ENCODE results near the gene SLC25A18. TPM values are rescaled to one million over a fixed set of nuclear protein-coding genes. Genes with fewer than 3 reads are reported as not detected.

SLC25A18 gene
- polyA plus RNA-seq, 5 donors, result 0.29 to 0.64 (median 0.40) TPM

DNA sequence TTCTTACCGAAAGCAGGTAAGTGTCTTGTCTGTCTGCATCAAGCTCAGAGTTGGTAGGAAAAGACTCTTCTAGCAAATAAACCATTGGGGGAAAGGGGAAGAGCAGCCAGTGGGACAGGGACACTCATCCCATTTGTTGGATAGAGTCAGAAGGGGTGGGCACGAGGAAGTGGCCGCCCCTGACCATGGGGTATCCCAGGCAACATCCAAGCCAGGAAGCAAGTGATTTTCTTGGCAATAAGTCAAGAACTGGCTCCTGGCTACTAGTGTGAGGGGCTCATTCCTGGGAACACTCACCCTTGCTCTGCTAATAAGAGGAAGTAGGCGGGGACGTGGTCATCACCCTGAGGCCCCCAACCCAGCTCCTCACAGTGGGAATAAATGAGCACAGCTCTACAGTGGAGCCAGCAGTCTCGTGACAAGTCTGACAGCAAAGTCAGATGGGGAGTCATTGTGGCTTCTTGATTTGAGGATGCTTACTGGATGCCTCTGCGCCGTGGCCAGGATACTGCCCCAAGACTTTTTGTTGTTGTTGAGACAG lies 6.7 kb downstream of the SLC25A18 start:
- DNase-seq, result peak in 1 of 2 donors; percentile 18

DNA sequence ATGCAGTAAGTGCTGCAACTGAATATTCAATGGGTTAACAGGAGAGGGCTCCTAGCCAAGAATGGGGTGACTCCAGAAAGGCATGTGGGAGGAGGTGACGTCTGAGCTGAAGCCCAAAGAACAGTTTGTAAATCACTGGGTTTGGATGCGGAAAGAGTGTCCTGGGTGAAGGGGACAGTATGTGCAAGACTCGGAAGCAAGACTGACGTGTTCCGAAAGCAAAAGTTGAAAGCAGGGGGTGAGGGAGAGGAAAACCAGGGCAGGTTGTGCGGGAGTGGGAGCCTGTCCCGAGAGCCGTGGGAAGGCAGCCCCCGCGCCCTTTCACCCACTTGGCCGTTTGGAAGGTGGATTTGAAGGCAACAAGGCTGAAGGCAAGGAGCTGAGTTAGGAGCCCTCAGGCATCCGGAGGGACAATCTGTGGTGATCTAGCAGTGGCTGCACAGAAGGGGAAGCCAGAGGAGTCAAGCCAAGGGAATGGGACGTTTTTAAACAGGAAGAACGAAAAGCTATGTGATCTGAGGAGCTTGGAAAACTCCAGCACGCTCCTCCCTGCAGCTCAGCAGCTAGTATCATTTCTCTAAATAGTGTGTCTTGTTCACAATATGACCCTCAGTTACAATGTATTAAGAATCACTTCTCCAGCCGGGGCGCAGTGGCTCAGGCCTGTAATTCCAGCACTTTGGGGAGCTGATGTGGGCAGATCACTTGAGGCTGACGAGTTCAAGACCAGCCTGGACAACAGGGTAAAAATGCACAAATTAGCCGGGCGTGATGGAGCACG lies 7.7 kb downstream of the SLC25A18 start:
- DNase-seq, result peak; percentile 63 to 71

DNA sequence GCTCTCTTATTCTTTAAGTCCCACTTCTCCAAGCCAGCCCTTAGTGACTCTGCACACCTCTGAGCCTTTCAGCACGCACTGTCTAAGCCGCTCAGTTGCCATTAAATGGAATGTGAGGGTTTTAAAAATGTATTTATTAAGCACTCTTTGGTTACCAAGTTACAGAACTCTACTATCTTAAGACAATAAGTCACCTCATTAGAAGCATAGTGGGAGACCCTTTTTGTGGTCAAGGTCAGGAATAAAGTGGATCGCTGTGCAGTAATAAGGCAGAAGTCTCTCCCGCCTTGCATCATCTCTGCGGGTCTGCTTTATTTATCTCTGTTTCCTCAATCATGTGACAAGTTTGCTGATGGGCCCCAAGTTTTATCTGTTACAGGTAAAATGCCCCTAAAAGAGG lies 11.9 kb downstream of the SLC25A18 start:
- DNase-seq, result no peak

DNA sequence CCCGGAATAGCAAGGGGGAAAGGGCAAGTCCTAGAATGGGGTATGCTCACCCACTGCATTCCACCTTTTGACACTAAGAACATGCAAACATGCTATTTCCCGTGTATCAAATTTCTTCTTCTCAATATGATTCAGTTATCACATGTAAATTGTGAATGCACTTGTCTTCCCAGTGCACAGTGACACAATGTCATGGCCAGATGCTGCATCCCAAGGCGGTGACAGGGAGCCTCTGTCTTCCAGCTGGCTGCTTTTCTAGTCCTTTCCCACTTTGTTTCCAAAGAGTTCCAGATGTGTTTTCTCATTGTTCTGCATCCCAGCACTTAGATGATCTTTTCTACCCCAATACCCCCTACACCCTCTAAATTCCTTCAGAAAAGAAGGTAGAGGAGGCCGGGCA lies 12.4 kb downstream of the SLC25A18 start:
- no peak for DNase-seq

DNA sequence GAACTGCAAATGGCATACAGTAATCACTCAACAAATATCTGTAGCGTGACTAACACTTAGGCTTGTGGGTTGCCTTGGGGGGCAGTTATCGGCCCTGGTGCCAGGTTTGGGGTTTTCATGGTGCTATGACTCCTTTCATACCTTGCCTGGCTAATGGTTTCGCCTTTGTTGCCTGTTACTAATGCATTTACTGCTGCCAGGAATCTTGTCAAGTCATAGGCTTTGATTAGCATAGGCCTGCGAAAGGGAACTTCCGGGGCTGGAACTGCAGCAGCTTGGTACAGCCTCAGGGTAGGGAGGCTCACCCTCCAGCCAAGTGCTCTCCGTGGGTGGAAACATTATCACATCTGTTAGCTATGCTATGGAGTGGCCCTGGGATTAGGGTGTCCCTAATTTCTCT lies 13.2 kb downstream of the SLC25A18 start:
- DNase-seq, result no peak

DNA sequence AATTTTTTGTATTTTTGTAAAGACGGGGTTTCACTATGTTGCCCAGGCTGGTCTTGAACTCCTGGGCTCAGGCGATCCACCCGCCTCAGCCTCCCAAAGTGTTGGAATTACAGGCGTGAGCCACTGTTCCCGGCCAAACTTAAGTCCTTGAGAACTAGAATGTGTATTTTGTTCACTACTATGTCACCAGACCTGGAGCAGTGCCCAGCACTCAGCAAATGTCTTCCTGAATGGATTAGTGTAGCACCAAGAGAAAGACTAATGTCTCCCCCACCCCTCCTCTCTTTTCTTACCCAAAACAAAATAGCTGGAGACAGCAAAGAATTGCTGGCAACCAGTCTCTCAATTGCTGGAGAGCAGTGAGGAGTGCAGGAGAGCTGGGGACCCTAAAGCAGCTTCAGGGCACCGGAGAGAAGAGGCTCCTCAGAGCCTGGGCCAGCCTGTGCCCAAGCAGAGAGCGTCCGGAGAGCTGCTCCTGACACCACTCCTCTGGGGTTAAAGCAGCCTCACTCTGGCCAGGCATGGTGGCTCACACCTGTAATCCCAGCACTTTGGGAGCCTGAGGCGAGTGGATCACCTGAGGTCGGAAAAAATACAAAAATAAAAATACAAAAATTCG lies 14.9 kb downstream of the SLC25A18 start:
- peak; percentile 51 to 55 for DNase-seq

DNA sequence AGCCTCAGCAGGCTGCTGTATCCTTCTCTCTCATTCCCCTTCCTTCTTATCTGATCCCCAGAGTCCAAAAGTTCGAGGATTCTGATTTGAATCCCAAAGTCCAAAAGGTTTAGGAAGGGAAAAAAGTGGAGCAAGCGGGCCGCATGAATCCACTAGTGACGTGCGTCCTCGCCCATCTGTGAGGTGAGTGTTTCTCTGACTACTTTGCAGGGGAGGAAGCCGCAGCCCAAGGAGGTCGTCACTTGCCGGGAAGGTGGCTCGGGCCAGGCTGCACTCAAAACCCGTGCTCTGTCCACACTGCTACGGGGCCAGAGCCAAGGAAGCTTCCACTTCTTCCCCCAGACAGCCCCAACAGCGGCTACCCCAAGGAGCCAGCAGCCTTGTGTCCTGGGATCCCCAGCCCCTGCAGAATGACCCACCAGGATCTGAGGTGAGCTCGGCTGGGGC lies 16.3 kb downstream of the SLC25A18 start:
- DNase-seq, result no peak

DNA sequence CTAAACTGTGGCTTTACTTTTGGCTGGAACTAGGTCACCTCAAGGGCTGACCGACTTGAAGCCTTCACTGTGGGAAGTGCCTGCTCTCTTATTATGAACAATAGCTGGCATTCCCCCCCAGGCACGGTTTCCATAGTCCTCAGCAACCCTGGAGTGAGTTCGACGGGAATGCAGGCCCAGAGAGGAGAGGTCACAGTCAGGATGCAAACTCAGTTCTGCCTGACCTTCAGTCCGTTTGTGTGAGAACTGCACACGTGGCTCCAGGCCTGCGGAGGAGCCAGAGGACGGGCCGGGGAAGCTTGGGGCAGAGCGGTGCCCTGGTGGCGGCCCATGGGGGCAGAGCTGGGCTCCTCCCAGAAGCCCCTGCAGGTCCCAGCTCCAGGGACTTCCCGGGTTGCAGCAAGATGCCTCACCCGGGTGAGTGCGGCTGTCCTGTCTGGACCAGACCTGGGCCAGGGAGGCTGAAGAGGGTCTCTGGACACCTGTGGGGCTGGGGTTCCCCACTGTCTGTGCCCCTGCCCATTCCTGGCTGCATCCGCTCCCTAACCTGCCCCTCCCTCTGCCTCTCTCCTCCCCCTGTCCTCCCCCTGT lies 17.2 kb downstream of the SLC25A18 start:
- DNase-seq, result no peak

DNA sequence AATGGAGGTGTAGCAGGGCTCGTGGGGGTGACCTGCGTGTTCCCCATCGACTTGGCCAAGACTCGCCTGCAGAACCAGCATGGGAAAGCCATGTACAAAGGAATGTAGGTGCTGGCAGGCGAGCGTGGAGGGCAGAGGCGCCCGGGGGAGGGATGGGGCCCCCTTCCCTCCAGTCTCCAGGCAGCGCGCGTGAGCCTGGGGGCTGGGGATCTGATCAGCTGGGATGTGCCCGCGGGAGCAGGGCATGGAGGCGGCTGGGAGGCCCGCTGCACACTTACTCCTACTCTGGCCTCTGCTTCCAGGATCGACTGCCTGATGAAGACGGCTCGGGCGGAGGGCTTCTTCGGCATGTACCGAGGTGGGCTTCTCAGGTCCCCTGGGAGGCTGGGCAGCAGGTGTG lies 17.8 kb downstream of the SLC25A18 start:
- no peak for DNase-seq

DNA sequence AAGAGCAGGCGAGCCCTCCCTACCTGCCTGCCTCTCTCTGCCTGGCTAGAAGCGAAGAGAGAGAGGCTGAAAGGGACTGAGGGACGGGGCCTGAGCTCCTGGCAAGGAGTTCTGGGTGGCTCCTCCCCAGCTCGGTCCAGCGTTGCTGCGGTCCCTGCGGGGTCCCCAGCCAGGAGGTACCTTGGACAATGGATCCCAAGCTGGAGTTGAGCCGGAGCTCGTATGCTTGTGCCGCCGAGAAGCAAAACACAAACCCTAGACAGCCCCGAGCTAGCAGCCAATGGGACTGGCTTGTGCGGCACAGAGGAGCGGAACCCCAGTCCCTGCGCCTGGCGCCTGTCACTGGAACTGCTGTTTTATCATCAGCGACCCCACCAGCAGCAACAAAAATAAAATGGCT lies 18.3 kb downstream of the SLC25A18 start:
- DNase-seq, result no peak

DNA sequence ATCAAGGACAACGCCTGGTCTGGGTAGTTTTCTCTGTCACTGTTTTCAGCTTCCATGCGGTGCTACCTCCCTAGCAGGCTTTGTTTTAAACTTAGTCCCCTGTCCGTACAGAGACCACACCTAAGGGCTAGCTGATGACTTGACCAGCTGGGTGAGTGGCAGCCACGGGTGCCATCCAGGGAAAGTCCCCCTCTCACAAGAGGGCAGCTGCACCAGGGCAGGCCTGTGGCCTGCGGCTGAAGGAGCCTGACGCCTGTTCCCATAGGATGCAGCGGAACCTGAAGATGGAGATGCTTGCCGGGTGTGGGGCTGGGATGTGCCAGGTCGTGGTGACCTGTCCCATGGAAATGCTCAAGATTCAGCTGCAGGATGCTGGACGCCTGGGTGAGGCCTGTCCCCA lies 19.9 kb downstream of the SLC25A18 start:
- no peak for DNase-seq

DNA sequence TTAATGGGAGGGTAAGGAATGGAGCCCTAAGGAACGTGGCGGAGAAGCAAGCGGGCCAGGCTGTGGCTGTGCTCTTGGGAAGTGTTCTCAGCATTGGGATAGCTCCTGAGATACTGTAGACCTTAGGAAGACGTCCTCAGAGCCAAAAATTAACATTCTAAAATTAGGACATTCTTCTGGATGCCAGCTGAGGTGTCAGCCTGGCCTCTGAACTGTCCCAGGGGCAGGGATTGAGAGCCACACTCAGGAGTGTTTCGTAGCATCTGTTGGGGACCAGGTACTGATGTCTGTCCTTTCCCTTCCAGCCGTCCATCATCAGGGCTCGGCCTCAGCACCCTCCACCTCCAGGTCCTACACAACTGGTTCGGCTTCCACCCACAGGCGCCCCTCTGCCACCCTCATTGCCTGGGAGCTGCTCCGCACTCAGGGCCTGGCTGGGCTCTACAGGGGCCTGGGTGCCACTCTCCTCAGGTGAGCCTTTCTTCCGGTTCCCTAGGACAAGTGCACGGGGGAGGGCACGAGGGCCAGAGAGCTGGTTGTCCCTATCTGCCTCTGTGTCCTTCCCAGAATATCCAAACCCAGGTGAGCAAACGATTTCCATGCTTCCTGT lies 23.6 kb downstream of the SLC25A18 start:
- DNase-seq, result no peak

DNA sequence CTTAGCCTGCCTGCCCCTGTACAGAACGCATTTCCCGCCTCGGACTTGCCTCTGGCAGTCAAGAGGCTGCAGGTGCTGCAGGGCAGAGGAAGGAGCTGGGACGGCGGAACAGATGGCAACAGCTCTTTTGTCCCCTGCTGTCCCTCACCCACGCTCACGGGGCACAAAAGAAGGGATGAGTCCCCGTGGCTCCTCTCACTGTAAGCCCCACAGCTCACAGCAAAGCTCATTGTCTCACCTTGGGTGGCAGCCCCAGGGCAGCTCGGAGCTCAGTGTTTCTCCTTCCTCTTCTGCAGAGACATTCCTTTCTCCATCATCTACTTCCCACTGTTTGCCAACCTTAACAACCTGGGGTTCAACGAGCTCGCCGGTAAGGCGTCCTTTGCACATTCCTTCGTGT lies 24.3 kb downstream of the SLC25A18 start:
- no peak for DNase-seq

DNA sequence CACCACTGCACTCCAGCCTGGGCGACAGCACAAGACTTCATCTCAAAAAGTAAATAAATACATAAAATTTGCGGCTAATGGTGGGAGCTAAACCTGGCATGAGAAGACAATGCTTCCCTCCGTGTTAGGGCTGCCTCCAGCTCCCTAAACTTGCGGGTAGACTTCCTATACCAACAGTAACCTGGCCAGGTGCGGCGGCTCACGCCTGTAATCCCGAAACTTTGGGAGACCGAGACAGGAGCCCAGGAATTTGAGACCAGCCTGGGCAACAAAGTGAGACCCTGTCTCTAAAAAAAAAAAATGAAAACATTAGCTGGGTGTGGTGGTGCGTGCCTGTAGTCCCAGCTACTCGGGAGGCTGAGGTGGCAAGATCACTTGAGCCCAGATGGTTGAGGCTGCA lies 25.3 kb downstream of the SLC25A18 start:
- DNase-seq, result no peak

DNA sequence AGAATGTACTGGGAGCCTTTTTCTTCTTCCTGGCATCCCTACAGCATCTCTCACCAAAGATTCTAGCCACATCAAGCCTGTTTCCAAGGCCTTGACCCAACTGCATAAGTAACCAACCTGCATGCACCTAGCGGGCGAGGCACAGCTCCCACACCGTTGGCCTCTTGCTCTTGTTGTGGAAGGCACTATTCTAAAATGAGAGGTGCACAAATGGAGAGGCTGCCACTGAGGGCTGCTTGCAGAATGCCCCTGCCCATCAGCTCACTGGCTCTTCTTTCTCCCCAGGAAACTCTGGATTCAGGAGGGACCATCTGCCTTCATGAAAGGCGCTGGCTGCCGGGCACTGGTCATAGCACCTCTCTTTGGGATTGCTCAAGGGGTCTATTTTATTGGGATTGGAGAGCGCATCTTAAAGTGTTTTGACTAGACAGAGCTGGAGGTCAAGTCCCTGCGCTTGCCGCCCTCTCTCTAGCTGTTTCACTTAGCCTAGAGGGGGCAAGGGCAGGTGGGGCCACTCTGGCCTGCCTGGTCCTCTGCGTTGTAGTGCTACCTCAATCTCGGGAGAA lies 26.6 kb downstream of the SLC25A18 start:
- DNase-seq, result no peak

DNA sequence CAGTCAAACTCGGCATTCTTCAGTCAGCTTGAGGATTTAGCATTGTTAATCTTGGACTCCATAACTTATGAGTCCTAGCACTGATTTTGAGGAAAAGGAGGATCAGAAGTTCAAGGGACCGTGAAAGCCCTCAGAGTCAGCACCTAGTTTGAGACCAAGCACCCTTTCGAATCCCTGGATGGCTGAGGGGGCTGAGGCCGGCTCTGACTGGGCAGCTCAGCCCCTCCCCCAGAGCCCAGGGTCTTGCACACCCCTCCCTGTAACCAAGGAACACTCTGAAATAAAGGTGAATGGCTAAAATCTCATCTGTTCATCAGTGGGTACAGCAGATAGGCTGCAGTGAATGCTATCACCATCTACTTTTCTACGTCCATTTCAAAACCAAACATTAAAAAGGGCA lies 27.3 kb downstream of the SLC25A18 start:
- no peak for DNase-seq

DNA sequence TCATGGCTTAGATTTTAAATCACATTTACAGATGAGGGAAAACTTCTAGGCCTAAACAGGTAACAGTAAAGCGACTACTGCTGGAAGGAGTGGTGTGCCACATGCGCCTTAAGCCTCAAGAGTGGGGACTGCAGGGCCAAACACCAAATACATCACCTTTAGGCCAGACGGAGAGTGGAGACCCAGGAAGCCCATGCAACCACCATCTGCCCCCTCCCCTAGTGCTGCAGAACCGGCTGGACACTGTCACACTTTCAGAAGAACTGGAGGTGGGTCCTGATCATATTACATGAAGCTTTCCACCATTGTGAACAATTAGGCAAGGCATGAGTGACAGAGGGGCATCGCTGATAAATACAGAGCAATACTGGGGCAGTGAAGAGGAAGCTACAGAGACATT lies 28.9 kb downstream of the SLC25A18 start:
- no peak for DNase-seq

DNA sequence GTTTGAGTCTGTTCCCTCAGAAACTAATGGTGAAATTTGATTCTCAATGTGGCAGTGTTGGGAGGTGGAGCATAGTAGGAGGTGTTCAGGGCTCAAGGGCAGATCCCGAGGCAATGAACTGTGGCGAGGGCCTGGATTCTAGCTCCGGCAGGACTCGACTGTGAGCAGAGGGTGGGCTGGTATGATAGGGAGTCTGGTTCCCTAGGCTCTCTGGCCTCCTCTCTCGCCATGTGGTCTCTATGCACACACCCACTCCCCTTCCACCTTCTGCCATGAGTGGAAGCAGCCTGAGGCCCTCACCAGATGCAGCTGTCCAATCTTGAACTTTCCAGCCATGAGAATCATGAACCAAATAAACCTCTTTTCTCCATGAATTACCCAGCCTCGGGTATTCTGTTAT lies 32.9 kb downstream of the SLC25A18 start:
- no peak for DNase-seq

DNA sequence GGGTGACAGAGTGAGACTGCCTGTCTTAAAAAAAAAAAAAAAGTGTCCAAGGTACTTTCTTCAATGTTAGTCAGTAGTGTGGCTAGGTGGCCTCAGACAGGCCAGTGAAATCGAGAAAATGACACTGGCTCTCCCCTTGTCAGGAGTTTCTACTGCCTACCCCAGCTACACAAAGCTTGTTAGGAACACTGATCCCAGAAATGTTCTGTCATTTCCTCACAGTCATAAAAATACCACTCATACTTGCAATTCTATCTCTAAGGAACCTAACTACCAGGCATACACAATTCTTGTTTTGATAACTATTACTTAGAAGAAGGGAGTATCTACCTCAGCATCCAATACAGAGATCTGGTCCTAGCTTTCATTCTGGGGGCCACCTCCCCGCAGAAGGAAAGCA lies 33.9 kb downstream of the SLC25A18 start:
- DNase-seq, result no peak

DNA sequence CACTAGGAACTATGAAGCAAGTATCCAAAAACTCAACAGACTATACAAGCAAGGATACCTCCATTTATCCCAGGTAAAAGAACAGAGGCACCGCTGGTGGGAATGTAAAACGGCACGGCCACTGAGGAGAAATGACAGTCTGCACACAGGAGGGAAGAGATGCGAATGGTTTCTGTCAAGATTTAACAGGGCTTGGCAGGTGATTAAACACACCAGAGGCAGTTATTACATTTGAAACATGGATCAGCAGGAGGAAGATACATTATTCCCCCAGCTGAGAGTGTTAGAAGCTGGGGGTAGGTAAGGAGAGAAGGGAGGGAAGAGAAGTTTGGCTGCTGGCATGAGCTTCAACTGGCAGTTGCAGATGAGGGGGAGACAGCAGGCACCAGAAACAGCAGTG lies 35.0 kb downstream of the SLC25A18 start:
- DNase-seq, result no peak

DNA sequence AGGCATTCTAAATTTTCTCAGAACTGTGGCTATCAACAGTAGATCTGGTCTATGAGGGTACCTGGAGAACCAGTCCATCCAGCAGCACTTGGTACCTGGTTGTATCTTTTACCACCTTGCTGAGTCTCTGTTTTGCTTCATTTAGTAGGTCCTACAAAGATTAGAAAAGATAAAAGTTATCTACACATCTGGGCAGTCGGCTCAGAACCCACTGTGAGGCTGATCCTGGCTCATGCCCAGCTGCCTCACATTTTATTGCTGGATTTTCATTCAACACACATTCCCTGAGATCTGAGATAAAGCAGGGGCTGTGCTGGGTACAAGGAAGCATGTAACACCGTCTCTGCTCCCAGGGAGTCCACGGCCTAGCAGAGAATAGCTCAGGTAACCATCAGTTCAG lies 37.7 kb downstream of the SLC25A18 start:
- DNase-seq, result no peak

DNA sequence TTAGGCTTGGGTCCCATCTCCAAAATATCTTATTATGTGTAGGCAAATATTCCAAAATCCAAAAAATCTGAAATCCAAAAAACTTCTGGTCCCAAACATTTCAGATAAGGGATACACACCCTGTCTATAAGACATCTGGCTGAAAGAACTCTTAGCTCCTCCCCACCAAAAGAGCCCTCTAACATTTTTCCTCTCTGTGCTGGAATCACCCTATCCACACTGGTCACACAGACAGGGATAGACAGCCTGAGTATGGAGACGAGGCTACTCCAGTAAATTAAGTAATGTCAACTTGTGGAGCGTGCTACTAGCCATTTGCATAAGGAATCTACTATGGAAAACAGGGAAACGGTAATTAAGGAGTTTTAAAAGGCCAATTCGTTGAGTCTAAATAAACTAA lies 40.4 kb downstream of the SLC25A18 start:
- DNase-seq, result no peak
